NCI-H82 treated with DMSO at 0.1 percent for 48 hours (cell line): ENCODE measurements around the gene AKAP4.

Experiments used
- DNase-seq: peaks from one replicate; lab custom pipeline; 2025; ENCODE audit not compliant: unreplicated experiment; lab: John Stamatoyannopoulos, UW

AKAP4 gene, protein sequence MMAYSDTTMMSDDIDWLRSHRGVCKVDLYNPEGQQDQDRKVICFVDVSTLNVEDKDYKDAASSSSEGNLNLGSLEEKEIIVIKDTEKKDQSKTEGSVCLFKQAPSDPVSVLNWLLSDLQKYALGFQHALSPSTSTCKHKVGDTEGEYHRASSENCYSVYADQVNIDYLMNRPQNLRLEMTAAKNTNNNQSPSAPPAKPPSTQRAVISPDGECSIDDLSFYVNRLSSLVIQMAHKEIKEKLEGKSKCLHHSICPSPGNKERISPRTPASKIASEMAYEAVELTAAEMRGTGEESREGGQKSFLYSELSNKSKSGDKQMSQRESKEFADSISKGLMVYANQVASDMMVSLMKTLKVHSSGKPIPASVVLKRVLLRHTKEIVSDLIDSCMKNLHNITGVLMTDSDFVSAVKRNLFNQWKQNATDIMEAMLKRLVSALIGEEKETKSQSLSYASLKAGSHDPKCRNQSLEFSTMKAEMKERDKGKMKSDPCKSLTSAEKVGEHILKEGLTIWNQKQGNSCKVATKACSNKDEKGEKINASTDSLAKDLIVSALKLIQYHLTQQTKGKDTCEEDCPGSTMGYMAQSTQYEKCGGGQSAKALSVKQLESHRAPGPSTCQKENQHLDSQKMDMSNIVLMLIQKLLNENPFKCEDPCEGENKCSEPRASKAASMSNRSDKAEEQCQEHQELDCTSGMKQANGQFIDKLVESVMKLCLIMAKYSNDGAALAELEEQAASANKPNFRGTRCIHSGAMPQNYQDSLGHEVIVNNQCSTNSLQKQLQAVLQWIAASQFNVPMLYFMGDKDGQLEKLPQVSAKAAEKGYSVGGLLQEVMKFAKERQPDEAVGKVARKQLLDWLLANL

DNA sequence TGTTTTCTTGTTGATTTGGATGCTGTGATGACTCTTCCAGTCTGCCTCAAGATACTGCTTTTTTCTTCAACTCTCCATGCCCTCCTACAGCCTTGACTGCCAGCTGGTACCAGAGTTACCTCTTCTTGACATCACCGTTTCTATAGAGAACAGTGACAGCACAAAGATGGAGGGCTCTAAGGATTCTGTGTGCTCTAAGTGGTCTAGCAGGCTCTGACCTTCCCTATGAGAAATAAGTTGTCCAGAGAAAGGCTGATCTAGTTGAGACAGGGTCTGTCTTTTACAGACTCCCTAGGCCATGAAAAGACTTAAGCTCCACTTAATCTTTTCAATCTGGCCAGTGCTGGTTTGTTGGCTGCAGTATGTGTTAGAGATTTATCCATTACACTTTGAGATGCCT, at the start of gene AKAP4:
Gene AKAP4 (minus strand): TSS at position 101 of the 400 bp plus-strand sequence. CDS start 118 bp downstream, outside the sequence.
- peak; percentile 12 for DNase-seq

DNA sequence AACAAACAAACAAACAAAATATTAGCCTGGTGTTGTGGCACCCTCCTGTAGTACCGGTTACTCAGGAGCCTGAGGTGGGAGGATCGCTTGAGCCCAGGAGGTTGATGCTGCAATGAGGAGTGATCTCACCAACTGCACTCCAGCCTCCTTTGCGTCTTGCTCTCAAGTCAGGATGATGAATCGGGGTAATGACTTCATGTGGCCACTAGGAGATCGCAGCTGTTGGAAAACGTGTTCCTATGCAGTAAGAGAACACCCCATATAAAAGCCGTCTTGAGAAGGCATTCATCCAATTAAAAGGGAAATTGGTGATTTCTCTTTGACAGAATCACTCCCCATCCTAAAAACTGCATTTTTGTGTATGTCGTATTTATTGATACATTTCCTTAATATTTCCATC, 10.7 kb upstream of the AKAP4 start:
- DNase-seq, result no peak

DNA sequence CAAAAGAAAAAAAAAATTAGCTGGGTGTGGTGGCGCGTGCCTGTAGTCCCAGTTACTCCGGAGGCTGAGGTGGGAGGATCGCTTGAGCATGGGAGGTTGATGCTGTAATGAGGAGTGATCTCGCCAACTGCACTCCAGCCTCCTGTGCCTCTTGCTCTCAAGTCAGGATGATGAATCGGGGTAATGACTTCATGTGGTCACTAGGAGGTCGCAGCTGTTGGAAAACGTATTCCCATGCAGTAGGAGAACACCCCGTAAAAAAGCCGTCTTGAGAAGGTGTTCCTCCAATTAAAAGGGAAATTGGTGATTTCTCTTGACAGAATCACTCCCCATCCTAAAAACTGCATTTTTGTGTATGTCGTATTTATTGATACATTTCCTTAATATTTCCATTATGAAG, 5.9 kb upstream of the AKAP4 start:
- no peak for DNase-seq

DNA sequence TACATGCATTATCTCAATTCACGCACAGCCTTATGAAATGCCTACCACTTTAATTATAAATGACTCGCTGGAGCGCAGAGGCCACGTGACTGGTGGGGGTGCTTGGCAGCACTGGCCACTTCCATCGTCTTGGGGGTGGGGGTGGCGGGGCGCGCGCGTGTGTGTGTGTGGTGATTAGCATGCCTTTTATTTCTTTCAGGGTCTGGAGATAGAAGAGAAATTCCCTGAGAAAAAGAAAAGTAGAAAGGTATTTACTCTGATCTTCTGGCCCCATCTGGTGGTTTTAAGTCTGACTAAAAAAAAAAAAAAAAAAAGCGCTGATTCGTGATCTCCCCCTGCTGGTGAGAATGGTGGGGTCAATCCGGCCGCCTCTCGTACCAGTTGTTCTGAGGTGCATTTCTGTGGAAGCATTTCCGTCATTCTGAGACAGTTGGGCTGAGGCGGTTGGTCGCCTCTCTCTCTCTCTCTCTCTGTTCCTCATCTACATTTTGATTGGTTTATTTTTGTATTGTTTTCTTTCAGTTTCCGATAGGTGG, 3.6 kb upstream of the AKAP4 start, which contains the start of gene CCNB3:
Gene CCNB3 (plus strand): TSS at position 402 of the 536 bp plus-strand sequence. CDS start 80,399 bp downstream, outside the sequence.
- DNase-seq, result peak; percentile 82

DNA sequence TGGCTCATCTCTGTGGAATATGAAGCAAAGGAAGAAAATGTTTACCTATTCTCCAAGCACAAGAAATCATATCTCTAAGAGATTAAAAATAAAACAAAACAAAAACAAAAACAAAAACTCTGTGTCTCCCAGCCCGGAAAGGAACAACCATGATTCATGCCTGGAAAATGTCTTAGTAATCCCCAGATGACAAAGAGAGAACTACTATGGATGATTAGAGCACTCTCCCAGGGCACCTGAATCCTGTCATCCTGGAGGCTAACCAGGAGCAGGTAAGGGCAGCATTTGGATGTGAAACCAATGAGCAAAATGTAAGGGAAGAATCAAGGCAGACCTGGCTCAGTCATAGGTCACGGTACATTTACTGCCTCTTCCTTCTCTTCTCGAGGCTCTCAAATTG, 1.7 kb upstream of the AKAP4 start:
- no peak for DNase-seq

DNA sequence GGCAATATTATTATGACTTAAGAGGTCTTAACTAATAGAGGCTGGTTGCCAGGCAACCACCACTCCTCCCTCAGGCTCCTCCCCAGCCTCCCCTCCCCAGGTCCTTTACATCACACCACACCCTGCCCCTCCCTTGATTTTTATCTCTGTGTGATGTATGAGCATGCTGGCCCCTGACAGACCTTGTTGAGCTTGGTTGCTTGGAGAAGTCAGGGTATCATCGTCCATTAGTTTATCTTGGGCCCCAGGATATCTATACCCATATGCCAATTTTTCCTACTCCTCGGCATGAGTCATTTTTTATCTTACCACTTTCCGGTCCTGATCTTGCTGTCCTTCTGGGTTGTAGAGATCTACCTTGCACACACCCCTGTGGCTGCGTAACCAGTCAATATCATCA, 2.5 kb downstream of the AKAP4 start:
- DNase-seq, result no peak

DNA sequence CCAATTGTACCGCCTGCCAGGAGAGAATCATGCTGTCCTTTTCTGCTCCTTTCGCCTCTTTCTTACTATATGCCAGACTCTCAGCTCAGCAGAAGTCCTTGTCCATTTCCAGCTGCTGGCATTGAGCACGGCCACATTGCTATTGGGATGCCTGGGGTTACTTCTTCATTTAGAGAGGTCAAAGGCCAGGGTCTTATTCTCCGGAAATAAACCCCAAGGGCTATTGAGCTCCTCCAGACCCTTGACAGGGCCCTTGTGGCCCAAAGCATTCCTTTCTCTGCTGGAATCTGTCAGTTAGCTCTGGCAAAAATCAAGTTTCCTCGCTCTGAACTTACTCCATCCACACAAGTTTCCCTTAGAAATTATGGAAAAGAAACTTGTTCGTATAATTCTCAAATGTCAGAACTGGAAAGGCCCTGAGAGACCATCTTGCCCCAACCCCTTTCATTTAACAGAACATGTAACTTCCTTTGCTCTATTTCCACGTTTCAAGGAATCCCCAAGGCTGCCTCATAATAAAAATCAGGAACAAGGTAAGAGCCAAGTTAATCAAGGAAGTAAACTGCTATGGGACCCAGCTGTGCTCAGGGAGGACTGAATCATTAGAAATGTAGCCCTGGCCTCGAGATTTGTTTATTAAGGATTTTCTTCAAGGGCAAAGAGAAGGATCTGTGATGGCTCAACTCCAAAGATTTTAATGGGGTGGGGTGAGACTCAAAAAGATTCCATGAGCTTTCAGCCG, 11.8 kb downstream of the AKAP4 start:
- DNase-seq, result no peak

DNA sequence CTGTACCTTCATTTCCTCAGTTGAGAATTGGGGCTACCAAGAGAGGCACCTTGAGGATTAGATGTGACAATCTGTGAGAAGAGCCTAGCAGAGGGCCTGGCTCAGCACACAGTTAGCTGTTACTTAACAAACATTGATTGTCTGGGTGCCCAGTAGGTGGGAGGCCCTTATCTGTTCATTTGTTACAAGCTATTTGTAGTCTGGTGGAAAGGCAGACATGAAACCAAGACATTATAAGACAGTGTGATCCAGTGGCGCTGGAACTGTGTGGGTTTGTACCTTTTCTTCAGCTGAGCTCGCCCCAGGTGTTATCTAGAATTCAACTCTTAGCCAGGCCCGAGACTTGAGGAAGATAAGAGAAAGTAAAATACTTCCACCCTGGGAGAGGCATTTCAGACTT, 16.9 kb downstream of the AKAP4 start:
- no peak for DNase-seq

DNA sequence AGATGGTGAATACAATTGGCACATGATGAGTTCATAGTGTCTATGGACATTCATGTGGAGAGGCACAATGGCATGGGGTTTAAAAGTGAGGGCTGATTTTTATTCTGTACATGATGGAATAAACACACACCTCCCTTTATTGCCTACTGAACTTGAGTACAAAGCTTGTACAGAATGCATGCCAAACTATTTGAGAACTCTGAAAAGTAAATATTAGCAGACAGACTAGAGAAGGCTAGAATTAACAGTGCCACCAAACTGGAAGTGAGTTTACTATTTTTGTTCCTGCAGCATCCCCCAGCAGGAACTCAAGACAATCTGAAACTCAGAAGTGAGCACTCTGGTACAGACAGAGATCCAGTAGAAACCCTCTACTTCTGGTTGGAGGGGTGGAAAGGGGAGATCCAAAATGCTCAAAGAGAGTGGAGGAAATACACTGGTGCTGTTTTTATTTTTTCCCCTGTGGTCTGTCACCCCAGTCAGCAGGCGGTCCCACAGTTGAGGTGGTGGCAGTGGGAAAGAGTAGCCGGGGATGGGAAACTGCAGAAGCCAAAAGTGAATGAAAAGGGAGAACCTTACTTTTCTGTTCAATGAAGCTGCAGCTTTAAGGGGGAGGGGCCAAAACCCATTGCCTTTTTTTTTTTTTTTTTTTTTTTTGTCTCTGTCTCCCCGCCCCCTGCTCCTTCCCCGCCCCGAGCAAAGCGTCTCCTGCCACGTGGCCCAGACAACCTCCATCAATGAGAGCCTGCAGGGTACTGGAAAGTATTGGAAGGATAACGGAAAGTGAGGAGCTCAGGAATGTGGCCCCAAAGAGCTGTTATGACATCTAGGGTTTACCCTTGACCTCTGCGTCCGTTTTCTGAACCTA, 20.5 kb downstream of the AKAP4 start:
- DNase-seq, result no peak

DNA sequence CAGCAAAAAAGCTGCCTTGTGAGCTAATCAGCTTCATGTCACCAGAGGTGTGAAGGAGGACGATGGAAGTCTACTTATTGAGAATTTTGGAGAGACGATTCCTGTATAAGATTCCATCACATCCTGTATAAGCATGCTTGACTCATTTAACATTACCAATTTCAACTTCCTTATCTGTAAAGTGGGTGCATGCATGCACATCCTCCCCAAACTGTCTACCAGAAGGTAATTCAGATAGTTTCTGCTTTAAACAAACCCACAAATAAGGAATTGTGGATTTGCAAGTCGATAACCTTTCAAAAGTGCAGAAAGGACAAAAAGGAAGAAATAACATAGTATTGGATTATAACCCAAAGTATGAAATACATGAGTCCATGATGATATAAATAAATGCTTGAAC, 31.1 kb downstream of the AKAP4 start:
- DNase-seq, result no peak

DNA sequence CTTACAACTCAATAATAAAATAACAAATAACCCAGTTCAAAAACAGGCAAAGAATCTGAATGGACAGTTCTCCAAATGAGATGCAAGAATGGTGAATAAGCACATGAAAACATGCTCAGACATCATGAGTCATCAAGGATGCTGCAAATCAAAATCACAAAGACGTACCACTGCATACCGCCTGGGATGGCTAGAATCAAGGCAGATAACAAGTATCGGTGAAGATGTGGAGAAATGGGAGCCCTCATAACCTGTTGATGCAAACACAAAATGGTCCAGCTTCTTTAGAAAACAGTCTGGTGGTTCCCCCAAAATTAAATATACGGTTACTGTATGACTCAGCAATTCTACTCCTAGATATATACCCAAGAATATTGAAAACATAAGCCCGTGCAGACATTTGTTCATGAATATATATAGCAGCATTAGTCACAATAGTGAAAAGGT, 32.5 kb downstream of the AKAP4 start:
- no peak for DNase-seq

DNA sequence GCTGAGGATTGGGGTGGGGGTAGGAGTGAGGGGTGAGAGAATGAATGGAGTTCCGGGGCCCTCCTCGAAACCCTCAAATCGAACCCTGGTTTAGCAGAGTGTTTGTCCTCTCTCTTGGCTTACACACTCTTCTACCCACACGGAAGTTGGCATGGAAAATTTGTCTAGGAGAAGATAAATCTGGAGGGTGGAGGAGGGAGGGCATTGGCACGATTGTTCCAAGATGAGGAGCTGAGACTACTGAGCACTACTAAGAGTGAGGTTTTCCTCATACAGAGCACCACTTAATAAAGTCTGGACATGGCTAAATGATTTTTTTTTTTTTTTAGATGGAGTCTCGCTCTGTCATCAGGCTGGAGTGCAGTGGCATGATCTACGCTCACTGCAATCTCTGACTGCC, 33.4 kb downstream of the AKAP4 start:
- no peak for DNase-seq

DNA sequence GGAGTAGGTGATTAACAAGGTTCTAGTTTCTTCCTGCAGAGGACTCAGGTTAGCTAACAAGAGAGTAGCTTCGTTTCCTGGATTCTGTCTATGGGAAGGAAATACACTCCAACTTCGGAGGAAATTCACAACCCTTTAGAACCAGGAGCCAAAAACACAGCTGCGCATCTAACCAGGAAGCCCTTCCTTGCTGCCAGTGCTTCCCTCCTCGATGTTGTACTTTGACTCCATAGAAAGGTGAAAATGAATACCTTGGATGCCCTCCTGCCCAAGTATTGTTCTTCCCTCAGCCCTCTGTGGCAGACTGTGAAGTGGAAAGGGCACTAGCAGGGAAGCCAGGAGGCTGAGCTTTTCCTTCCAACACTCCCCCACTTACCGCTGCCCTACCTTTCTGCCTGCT, 35.1 kb downstream of the AKAP4 start:
- DNase-seq, result no peak

DNA sequence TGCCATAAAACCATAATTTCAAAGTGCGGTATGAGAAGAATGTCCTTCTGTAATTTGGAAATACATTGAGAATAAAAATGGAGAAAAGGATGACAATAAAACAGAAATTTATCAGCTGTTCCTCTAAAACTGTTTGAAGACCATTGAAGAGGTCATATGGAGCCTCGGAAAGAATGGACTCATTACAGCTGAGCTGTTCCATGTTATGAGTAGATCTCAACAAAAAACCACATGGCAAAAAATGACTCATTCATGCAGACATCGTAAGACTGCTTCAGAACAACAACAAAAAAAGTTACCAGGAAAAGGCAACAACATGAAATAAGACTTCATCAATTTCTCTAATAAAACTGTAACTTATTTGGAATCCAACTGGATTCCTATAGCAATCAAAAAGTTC, 39.7 kb downstream of the AKAP4 start:
- no peak for DNase-seq

DNA sequence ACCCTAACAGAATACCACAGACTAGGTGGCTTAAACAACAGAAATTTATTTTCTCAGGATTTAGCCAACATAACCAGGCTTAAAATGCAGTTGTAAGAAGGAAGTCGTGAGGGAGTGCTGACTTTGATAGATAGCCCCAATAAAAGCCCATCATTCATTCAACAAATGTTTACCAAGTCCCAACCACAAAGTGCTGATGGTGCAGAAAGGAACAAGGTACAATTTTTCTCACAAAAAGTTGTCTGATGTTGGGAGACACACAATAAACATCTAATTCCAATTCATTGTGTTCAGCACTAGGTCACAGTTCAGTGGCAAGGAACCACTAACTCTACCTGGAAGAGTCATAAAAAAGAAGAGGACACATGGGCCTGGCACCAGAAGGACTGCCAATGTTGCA, 42.2 kb downstream of the AKAP4 start:
- DNase-seq, result no peak

DNA sequence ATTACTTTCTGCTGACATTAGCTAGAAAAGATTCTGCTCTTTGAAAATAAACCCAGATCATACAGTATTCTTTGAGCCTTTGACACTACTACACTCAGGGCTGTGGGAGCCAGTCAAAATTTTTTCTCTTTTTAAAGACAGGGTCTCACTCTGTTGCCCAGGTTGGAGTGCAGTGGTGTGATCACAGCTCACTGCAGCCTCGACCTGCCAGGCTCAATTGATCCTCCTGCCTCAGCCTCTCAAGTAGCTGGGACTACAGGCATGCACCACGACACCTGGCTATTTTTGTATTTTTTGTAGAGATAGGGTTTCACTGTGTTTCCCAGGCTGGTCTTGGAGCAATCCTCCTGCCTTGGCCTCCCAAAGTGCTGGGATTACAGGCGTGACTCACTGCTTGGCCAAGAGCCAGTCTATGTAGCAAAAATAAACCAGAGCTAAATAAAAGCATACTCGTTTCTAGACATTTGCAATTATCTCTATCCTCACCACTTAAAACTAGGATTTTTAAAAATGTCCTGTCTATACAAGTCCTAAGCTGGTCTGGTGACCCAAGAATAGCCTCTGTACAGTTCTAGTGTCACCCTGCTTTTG, 43.2 kb downstream of the AKAP4 start:
- no peak for DNase-seq

DNA sequence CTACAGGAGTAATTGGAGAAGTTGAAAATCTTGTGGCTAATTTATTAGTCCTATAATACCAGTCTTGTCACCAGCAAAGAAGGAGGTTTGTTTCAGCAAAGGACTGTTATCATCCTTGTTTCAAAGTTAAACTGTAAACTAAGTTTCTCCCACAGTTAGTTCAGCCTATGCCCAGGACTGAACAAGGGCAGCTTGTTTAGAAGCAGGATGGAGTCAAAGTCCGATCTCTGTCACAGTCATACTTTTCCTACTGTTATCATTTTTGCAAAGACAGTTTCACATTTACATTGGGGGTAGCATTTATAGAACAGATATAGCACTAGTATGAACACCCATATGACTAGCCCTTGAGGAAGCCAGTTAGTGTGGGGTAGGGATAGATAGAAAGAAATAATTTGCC, 46.4 kb downstream of the AKAP4 start:
- DNase-seq, result no peak

DNA sequence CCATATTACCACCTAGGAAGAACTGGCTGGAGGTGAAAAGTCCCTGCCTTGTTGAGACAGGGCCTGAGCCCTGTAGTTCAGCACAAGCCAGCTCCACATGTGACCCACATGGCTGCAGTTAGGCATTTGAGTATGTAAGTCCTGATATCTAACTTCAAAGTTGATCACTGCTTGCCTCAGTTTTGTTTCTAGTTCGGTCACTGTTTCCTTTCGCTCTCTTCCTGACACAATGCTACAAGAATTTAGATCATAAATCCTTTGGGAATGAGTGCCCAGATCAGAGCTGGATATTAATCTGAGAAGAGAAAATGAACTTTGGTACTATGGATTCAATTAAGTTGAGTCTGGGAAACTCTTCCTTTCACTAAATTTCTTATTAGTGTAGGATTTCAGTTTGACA, 48.4 kb downstream of the AKAP4 start:
- no peak for DNase-seq

DNA sequence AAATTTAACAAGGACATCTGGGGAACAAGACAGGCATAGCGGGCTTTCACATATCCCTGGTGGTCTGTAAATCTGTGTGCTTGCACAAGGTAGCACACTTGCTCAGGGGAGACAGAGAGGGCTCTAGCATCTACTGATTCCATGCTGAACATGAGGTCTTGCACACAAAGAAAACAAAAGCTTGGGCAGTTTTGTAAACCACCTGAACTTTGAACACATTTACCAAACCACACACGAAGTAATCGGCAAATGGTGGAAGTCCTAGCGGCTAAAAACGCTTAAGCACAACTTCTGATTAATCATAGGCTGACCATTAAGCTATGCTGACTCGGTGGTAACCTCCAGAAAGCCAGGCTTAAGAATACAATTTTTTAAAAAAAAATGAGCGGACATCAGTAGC, 52.8 kb downstream of the AKAP4 start:
- no peak for DNase-seq
